GM21825 (cell line): ENCODE results near the gene SPATA21.
A peak's percentile ranks its signal among the peaks of the same experiment; 100 is the strongest.
"Not testable (repeated sequence)": the region's sequence is repeated elsewhere in the genome, so short reads cannot be mapped to it uniquely, and the experiment has no call there.

Experiments
- ATAC-seq: cut with Tn5 transposase; IDR thresholded peaks from one replicate; pipeline ENCODE4 v1.9.1; 2021; ENCODE audit warnings: mild to moderate bottlenecking, moderate library complexity; ENCODE audit not compliant: unreplicated experiment

The SPATA21 gene

GRCh38 chr1:16386454-16387113 is 50.6 kb downstream of the SPATA21 start:
- ATAC-seq, result no peak

DNA sequence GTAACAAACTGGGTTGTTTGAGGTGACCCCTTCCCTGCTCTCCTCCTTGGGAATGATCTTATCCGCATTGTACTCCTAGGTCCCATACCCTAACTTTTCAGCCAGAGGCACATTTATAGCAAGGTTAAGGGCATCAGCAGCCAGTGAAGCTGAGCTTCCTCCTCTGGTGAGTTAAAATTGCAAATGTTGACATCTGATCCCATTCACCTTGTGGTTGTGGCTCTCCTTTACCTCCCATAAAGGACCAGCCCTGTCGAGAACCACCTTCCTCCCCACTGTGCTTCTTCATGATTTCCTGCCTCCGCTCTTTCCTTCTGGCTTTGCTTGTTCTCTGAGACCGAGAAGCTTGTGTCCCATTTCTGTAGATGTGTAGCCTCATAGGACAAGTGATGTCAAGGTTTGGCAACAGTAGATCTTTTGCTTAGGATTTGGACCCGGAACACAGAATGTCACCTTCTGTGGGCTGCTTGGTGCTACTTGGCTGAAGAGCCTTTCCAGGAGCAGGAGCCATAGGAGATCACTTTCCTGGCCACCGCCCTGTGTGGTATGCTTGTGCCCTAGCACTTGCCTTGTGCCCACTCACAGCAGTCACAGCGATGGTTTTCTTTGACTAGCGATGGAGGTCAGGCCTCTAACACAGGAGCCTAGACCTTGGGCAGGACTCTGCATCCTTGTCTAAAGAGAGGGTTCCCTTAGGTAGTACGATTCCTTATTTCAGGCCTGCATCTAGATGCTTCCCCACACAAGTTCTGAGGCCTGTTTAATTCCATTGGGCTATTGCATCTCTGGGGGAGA is 51.4 kb downstream of the SPATA21 start:
- no peak for ATAC-seq

DNA sequence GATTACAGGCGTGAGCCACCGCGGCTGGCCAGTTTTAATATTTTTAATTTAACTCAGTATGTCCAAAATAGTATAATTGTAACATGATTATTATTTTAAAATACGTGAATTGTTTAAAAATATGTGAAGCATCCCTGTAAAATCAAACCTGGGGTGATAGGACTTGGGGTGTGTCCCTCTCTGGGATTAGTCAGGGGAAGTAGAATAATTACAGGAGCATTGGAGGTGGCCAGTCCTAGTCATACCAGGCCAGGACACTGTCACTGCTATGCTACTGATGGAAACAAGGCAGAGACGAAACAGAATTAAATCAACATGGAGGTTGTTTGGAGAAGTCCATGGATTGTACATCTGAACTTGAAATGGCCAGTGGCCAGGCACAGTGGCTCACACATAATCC is 53.3 kb downstream of the SPATA21 start:
- no peak for ATAC-seq

- no peak for ATAC-seq
Observed at GRCh38 chr1:16380868-16381267, 56.4 kb downstream of the SPATA21 start.

GRCh38 chr1:16378443-16378842 is 58.8 kb downstream of the SPATA21 start:
- ATAC-seq, result no peak

DNA sequence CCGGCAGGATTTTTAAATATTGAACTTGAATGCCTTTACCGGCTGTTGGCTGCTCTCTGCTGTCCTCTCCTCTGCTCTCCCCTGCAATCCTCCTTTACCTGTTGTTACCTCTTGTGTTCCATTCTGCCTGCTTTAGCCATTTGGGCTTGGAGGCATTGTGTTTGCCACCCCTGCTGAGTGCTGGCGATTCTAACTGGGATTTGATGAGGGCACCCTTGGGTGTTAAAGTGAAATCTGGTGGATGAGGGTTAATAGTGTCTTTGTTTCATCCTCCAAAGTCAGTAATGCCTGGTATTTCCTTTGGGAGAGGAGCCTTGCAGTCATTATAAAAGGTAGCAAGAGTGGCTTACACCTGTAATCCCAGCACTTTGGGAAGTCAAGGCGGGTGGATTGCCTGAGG is 60.3 kb downstream of the SPATA21 start:
- ATAC-seq, result no peak

GRCh38 chr1:16375521-16376340 is 61.5 kb downstream of the SPATA21 start:
- ATAC-seq, result no peak

DNA sequence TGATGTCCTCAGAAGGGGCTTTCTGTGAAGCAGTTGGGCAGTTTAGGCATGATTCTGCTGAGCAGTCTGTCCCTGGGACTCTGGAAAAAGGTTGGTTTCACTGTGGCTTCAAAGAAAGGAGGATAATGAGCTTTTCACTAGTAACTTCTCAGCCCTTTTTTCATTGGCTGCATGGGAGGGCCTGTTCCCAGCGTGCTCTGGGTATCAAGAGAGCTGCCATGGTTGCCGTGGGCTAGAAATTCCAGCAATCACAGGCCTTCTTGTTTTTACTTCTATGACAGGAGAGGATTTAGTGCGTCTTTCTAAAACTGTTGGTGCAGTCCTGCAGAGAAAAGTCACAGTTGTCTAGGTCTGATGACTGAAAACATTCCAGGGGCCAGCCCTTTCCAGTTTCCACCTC is 63.0 kb downstream of the SPATA21 start:
- ATAC-seq, result no peak

DNA sequence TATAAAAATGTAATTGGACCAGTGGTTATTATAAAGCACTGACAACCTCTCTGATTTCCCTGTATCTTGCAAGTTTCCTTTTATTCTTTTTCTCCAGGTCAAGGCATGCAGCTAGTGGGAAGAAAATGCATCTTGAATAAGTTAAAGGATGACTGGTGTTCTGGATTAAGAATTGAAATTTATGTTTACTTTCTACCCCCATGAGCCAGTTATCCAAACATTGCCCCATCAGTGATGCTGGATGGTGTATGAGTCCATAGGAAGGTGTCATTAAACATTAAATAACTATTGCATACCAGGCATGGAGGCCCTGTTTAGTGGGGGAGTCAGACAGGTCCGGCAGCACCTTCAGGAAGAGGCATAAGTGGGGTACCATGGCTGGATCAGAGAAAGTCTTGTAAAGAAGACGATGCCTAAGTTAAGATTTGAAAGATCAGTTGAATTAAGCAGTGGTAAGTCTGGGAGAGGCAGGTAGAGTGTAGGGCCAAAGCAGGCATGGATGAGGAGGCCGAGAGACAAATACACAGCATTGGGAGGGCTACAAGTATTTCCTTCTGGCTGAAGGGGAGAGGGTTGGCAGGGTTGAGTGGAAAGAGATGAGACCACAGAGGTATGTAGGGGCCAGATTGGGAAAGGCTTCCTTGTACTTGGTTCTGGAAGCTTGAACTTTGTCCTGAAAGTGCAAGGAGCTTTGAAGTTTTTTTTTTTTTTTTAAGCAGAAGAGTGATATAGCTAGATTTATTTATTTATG is 64.5 kb downstream of the SPATA21 start:
- no peak for ATAC-seq

DNA sequence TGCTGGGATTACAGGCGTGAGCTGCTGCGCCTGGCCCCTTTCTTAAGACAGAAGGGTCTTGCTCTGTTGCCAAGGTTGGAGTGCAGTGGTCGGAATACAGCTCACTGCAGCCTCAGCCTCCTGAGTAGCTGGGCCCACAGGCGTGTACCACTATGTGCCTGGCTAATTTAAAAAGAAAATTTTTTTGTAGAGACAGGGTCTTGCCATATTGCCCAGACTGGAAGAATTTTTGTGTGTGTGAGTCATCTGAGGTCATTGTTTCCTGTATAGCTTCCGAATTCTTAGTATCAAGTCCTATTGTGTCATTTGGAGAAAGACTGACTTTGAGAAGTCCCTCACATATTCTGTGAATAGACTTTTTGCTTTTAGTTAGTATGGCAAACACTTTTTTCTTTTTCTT is 65.5 kb downstream of the SPATA21 start:
- ATAC-seq, result no peak

DNA sequence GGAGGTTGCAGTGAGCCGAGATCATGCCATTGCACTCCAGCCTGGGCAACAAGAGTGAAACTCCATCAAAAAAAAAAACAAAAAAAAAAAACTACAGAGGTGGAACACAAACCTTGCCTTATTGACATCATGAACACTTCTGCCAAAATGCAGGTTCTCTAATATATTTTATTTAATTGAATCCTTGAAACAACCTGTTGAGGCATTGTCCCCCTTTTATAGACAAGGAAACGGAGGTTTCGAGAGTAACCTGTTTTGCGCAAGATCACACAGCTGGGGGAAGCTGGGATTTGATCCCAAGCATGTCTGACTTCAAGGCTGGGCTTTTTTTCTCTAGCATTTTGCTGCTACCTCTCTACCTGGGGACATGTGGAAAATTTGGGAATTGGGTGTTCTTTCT is 67.4 kb downstream of the SPATA21 start:
- ATAC-seq, result no peak

- no peak for ATAC-seq
Observed at GRCh38 chr1:16367968-16368890, 69.0 kb downstream of the SPATA21 start.

- ATAC-seq, result peak; percentile 48
Observed at GRCh38 chr1:16367258-16367967, 69.8 kb downstream of the SPATA21 start.

- ATAC-seq, result peak; percentile 81
Observed at GRCh38 chr1:16366722-16367257, 70.4 kb downstream of the SPATA21 start, which contains the start of gene SZRD1. SZRD1 (plus strand) TSS chr1:16367242; CDS start chr1:16367258, 16 bp downstream.

DNA sequence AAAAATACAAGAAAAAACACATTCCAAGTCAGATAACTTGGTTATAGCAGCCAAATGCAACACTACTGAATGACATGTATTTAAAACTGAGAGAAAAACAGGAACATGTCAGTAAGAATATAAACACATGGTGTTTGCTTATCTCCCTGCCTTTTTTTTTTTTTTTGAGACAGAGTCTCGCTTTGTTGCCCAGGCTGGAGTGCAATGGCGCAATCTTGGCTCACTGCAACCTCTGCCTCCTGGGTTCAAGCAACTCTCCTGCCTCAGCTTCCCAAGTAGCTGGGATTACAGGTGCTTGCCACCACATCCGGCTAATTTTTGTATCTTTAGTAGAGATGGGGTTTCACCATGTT is 72.1 kb downstream of the SPATA21 start:
- ATAC-seq, result not testable (repeated sequence)

DNA sequence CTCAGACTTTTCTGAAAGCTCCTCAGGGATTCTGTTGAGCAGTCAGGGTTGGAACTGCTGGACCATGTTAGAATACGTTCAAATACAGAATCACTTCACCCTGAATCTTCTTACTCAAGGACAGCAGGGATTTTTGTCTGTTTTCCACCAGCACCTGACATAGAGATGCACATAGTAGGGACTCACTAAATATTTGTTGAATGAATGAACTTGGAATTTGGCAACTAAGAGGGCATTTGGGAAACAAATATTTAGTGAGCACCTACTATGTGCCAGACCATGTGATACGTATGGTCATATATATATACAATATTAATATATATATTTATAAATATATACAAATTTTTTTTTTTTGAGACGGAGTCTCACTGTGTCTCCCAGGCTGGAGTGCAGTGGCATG is 80.4 kb downstream of the SPATA21 start:
- no peak for ATAC-seq

- ATAC-seq, result no peak
Observed at GRCh38 chr1:16354619-16355018, 82.6 kb downstream of the SPATA21 start.

- peak; percentile 2 for ATAC-seq
Observed at GRCh38 chr1:16352842-16353535, 84.2 kb downstream of the SPATA21 start.
